ENCODE results near the gene PRCC. TPM values are rescaled to one million over a fixed set of nuclear protein-coding genes. Genes with fewer than 3 reads are reported as not detected.

The PRCC gene
- total and polyA plus RNA-seq, 2 of the 13 experiments (the other 11 are each of a cell fraction or from before 2014, with no cell fraction given), result 24.2 to 40.5 TPM

DNA sequence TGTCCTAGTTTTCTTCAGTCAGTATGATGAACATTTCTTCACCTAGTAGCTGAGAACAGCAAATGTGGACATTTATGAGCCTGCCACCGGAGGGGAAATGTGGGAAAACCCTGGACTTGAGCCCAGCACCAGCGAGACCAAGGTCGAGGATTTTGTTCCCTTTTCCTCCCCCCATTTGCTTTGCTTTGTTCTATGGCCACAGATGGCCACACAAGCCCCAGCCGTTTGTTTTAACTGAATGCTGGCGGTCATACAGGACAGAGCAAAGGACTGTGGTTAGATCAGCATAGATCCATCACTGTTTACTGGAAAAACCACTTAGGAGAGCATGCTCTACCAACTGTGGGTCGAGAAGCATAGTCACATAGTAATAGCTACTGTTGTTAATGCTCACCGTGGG is 28.5 kb downstream of the PRCC start (continued):
- TF ChIP-seq, protein P1, sequence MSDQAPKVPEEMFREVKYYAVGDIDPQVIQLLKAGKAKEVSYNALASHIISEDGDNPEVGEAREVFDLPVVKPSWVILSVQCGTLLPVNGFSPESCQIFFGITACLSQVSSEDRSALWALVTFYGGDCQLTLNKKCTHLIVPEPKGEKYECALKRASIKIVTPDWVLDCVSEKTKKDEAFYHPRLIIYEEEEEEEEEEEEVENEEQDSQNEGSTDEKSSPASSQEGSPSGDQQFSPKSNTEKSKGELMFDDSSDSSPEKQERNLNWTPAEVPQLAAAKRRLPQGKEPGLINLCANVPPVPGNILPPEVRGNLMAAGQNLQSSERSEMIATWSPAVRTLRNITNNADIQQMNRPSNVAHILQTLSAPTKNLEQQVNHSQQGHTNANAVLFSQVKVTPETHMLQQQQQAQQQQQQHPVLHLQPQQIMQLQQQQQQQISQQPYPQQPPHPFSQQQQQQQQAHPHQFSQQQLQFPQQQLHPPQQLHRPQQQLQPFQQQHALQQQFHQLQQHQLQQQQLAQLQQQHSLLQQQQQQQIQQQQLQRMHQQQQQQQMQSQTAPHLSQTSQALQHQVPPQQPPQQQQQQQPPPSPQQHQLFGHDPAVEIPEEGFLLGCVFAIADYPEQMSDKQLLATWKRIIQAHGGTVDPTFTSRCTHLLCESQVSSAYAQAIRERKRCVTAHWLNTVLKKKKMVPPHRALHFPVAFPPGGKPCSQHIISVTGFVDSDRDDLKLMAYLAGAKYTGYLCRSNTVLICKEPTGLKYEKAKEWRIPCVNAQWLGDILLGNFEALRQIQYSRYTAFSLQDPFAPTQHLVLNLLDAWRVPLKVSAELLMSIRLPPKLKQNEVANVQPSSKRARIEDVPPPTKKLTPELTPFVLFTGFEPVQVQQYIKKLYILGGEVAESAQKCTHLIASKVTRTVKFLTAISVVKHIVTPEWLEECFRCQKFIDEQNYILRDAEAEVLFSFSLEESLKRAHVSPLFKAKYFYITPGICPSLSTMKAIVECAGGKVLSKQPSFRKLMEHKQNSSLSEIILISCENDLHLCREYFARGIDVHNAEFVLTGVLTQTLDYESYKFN (CRISPR knock-in tag; conservative IDR thresholded peaks at IDR 0.05), result peak; percentile 82
- no peak for TF ChIP-seq PHF20 (CRISPR knock-in tag; IDR thresholded peaks at IDR 0.05)
- TF ChIP-seq, protein P2, sequence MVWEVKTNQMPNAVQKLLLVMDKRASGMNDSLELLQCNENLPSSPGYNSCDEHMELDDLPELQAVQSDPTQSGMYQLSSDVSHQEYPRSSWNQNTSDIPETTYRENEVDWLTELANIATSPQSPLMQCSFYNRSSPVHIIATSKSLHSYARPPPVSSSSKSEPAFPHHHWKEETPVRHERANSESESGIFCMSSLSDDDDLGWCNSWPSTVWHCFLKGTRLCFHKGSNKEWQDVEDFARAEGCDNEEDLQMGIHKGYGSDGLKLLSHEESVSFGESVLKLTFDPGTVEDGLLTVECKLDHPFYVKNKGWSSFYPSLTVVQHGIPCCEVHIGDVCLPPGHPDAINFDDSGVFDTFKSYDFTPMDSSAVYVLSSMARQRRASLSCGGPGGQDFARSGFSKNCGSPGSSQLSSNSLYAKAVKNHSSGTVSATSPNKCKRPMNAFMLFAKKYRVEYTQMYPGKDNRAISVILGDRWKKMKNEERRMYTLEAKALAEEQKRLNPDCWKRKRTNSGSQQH (CRISPR knock-in tag; IDR thresholded peaks at IDR 0.05; ENCODE audit: low read depth), result no peak
- TF ChIP-seq ZNF446 (CRISPR knock-in tag; IDR thresholded peaks at IDR 0.05), result no peak
- TF ChIP-seq REPIN1 (CRISPR knock-in tag; IDR thresholded peaks at IDR 0.05; ENCODE audit: borderline replicate concordance, low read depth), result no peak
- TF ChIP-seq, protein P3, sequence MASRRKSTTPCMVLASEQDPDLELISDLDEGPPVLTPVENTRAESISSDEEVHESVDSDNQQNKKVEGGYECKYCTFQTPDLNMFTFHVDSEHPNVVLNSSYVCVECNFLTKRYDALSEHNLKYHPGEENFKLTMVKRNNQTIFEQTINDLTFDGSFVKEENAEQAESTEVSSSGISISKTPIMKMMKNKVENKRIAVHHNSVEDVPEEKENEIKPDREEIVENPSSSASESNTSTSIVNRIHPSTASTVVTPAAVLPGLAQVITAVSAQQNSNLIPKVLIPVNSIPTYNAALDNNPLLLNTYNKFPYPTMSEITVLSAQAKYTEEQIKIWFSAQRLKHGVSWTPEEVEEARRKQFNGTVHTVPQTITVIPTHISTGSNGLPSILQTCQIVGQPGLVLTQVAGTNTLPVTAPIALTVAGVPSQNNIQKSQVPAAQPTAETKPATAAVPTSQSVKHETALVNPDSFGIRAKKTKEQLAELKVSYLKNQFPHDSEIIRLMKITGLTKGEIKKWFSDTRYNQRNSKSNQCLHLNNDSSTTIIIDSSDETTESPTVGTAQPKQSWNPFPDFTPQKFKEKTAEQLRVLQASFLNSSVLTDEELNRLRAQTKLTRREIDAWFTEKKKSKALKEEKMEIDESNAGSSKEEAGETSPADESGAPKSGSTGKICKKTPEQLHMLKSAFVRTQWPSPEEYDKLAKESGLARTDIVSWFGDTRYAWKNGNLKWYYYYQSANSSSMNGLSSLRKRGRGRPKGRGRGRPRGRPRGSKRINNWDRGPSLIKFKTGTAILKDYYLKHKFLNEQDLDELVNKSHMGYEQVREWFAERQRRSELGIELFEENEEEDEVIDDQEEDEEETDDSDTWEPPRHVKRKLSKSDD (CRISPR knock-in tag; IDR thresholded peaks at IDR 0.05; ENCODE audit: low read depth), result no peak
- TF ChIP-seq, protein P4, sequence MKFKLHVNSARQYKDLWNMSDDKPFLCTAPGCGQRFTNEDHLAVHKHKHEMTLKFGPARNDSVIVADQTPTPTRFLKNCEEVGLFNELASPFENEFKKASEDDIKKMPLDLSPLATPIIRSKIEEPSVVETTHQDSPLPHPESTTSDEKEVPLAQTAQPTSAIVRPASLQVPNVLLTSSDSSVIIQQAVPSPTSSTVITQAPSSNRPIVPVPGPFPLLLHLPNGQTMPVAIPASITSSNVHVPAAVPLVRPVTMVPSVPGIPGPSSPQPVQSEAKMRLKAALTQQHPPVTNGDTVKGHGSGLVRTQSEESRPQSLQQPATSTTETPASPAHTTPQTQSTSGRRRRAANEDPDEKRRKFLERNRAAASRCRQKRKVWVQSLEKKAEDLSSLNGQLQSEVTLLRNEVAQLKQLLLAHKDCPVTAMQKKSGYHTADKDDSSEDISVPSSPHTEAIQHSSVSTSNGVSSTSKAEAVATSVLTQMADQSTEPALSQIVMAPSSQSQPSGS (CRISPR knock-in tag; IDR thresholded peaks at IDR 0.05), result no peak
- TF ChIP-seq, protein P5, sequence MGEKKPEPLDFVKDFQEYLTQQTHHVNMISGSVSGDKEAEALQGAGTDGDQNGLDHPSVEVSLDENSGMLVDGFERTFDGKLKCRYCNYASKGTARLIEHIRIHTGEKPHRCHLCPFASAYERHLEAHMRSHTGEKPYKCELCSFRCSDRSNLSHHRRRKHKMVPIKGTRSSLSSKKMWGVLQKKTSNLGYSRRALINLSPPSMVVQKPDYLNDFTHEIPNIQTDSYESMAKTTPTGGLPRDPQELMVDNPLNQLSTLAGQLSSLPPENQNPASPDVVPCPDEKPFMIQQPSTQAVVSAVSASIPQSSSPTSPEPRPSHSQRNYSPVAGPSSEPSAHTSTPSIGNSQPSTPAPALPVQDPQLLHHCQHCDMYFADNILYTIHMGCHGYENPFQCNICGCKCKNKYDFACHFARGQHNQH (CRISPR knock-in tag; IDR thresholded peaks at IDR 0.05), result 0 out of 2 replicates have a peak, but pooled peaks have one; percentile 28
- no peak for TF ChIP-seq NPAS2 (CRISPR knock-in tag; IDR thresholded peaks at IDR 0.05; ENCODE audit: borderline replicate concordance)
- TF ChIP-seq FOXA3 (CRISPR knock-in tag; IDR thresholded peaks at IDR 0.05), result peak; percentile 45; the same call in 1 of the 2 replicates
- TF ChIP-seq, protein P6, sequence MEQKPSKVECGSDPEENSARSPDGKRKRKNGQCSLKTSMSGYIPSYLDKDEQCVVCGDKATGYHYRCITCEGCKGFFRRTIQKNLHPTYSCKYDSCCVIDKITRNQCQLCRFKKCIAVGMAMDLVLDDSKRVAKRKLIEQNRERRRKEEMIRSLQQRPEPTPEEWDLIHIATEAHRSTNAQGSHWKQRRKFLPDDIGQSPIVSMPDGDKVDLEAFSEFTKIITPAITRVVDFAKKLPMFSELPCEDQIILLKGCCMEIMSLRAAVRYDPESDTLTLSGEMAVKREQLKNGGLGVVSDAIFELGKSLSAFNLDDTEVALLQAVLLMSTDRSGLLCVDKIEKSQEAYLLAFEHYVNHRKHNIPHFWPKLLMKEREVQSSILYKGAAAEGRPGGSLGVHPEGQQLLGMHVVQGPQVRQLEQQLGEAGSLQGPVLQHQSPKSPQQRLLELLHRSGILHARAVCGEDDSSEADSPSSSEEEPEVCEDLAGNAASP (CRISPR knock-in tag; IDR thresholded peaks at IDR 0.05; ENCODE audit: borderline replicate concordance), result no peak; the same call in 1 of the 2 replicates
- no peak for TF ChIP-seq ASH2L (IDR thresholded peaks at IDR 0.05; ENCODE audit: insufficient read length, low read depth, low read length)
- no peak for TF ChIP-seq NFE2L2 (IDR thresholded peaks at IDR 0.05; ENCODE audit: low read length)
- TF ChIP-seq, protein P7, sequence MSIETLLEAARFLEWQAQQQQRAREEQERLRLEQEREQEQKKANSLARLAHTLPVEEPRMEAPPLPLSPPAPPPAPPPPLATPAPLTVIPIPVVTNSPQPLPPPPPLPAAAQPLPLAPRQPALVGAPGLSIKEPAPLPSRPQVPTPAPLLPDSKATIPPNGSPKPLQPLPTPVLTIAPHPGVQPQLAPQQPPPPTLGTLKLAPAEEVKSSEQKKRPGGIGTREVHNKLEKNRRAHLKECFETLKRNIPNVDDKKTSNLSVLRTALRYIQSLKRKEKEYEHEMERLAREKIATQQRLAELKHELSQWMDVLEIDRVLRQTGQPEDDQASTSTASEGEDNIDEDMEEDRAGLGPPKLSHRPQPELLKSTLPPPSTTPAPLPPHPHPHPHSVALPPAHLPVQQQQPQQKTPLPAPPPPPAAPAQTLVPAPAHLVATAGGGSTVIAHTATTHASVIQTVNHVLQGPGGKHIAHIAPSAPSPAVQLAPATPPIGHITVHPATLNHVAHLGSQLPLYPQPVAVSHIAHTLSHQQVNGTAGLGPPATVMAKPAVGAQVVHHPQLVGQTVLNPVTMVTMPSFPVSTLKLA (IDR thresholded peaks at IDR 0.05), result no peak
- no peak for TF ChIP-seq TBL1XR1 (IDR thresholded peaks at IDR 0.05; ENCODE audit: borderline replicate concordance, low read length, partially characterized antibody)
- no peak for TF ChIP-seq ZNF124 (CRISPR knock-in tag; IDR thresholded peaks at IDR 0.05)
